ENCODE results near the gene AP1S3. TPM values are rescaled to one million over a fixed set of nuclear protein-coding genes. Genes with fewer than 3 reads are reported as not detected.

The AP1S3 gene
- total RNA-seq, 2 experiments from 2014 or later, result 5.8 to 6.3 TPM

- POLR2A ChIA-PET, result no interaction called here
- H3K4me3 Mint-ChIP-seq, result no peak overlapping the region
- H3K27ac Mint-ChIP-seq, result no peak overlapping the region
- DNase-seq (no peak), ATAC-seq (ENCODE audit: low read depth) (no peak)
- H3K9me3 Mint-ChIP-seq, result no peaks in the 10 kb centered on the region
- H3K4me1 Mint-ChIP-seq, result peaks cover 27% of the 10 kb centered on the region
- no peaks in the 10 kb centered on the region for H3K27me3 Mint-ChIP-seq
- peaks cover 2% of the 10 kb centered on the region for H3K36me3 Mint-ChIP-seq
Observed at GRCh38 chr2:223758131-223758840, 79.1 kb downstream of the AP1S3 start.

- DNase-seq (no peak), ATAC-seq (ENCODE audit: low read depth) (no peak)
- Mint-ChIP-seq H3K4me1 (no peaks in the 10 kb centered on the region), H3K27ac (no peak overlapping the region), H3K4me3 (no peak overlapping the region), H3K9me3 (no peaks in the 10 kb centered on the region), H3K36me3 (peaks cover 1% of the 10 kb centered on the region), H3K27me3 (peaks cover 17% of the 10 kb centered on the region)
- POLR2A ChIA-PET, result no interaction called here
Observed at GRCh38 chr2:223753940-223754339, 83.4 kb downstream of the AP1S3 start.

- DNase-seq, result no peak
- H3K9me3 Mint-ChIP-seq, result no peaks in the 10 kb centered on the region
- no peak overlapping the region for H3K4me3 Mint-ChIP-seq
- POLR2A ChIA-PET, result no interaction called here
- H3K27ac Mint-ChIP-seq, result no peak overlapping the region
- ATAC-seq (ENCODE audit: low read depth), result no peak
- no peaks in the 10 kb centered on the region for H3K36me3 Mint-ChIP-seq
- H3K4me1 Mint-ChIP-seq, result no peaks in the 10 kb centered on the region
- peaks cover 26% of the 10 kb centered on the region for H3K27me3 Mint-ChIP-seq
Observed at GRCh38 chr2:223751012-223751411, 86.4 kb downstream of the AP1S3 start.

- Mint-ChIP-seq H3K27ac (no peak overlapping the region), H3K4me3 (no peak overlapping the region), H3K27me3 (peaks cover 24% of the 10 kb centered on the region), H3K9me3 (no peaks in the 10 kb centered on the region), H3K36me3 (no peaks in the 10 kb centered on the region), H3K4me1 (no peaks in the 10 kb centered on the region)
- ATAC-seq (ENCODE audit: low read depth), result no peak
- no peak for DNase-seq
- POLR2A ChIA-PET, result no interaction called here
Observed at GRCh38 chr2:223747392-223748042, 89.9 kb downstream of the AP1S3 start.

GRCh38 chr2:223746611-223747010 lies 90.8 kb downstream of the AP1S3 start:
- no peaks in the 10 kb centered on the region for H3K9me3 Mint-ChIP-seq
- no peak overlapping the region for H3K27ac Mint-ChIP-seq
- peaks cover 25% of the 10 kb centered on the region for H3K27me3 Mint-ChIP-seq
- H3K4me3 Mint-ChIP-seq, result no peak overlapping the region
- H3K4me1 Mint-ChIP-seq, result no peaks in the 10 kb centered on the region
- H3K36me3 Mint-ChIP-seq, result no peaks in the 10 kb centered on the region
- ATAC-seq (ENCODE audit: low read depth) (no peak), DNase-seq (no peak)
- POLR2A ChIA-PET, result no interaction called here

GRCh38 chr2:223744580-223744979 lies 92.8 kb downstream of the AP1S3 start:
- ATAC-seq (ENCODE audit: low read depth), result no peak

GRCh38 chr2:223740679-223741078 lies 96.7 kb downstream of the AP1S3 start:
- POLR2A ChIA-PET, result no interaction called here
- ATAC-seq (ENCODE audit: low read depth), result no peak
- DNase-seq, result no peak
- Mint-ChIP-seq H3K4me3 (no peak overlapping the region), H3K9me3 (peaks cover 1% of the 10 kb centered on the region), H3K4me1 (no peaks in the 10 kb centered on the region), H3K27me3 (peaks cover 11% of the 10 kb centered on the region), H3K27ac (no peak overlapping the region), H3K36me3 (no peaks in the 10 kb centered on the region)

More at GRCh38 chr2:223744580-223744979, 92.8 kb downstream of the AP1S3 start:
- no peak for DNase-seq
- Mint-ChIP-seq H3K4me1 (no peaks in the 10 kb centered on the region), H3K27me3 (peaks cover 17% of the 10 kb centered on the region), H3K36me3 (no peaks in the 10 kb centered on the region), H3K4me3 (no peak overlapping the region), H3K9me3 (no peaks in the 10 kb centered on the region), H3K27ac (no peak overlapping the region)
- POLR2A ChIA-PET, result no interaction called here

- H3K4me3 Mint-ChIP-seq, result no peak overlapping the region
- ATAC-seq (ENCODE audit: low read depth), result no peak
Observed at GRCh38 chr2:223737207-223737606, 100.2 kb downstream of the AP1S3 start.

GRCh38 chr2:223736488-223736887 lies 100.9 kb downstream of the AP1S3 start:
- no peaks in the 10 kb centered on the region for H3K4me1 Mint-ChIP-seq
- ATAC-seq (ENCODE audit: low read depth) (no peak), DNase-seq (no peak)
- H3K4me3 Mint-ChIP-seq, result no peak overlapping the region
- POLR2A ChIA-PET, result no interaction called here
- no peaks in the 10 kb centered on the region for H3K36me3 Mint-ChIP-seq
- peaks cover 17% of the 10 kb centered on the region for H3K27me3 Mint-ChIP-seq
- peaks cover 1% of the 10 kb centered on the region for H3K9me3 Mint-ChIP-seq
- H3K27ac Mint-ChIP-seq, result no peak overlapping the region

More at GRCh38 chr2:223737207-223737606, 100.2 kb downstream of the AP1S3 start:
- peaks cover 17% of the 10 kb centered on the region for H3K27me3 Mint-ChIP-seq
- DNase-seq, result no peak
- H3K27ac Mint-ChIP-seq, result no peak overlapping the region
- peaks cover 1% of the 10 kb centered on the region for H3K9me3 Mint-ChIP-seq
- no peaks in the 10 kb centered on the region for H3K4me1 Mint-ChIP-seq
- POLR2A ChIA-PET, result no interaction called here
- no peaks in the 10 kb centered on the region for H3K36me3 Mint-ChIP-seq

GRCh38 chr2:223735659-223736244 lies 101.6 kb downstream of the AP1S3 start:
- POLR2A ChIA-PET, result no interaction called here

GRCh38 chr2:223735035-223735640 lies 102.2 kb downstream of the AP1S3 start:
- H3K9me3 Mint-ChIP-seq, result peaks cover 1% of the 10 kb centered on the region
- DNase-seq (no peak), ATAC-seq (ENCODE audit: low read depth) (no peak)
- POLR2A ChIA-PET, result no interaction called here
- H3K4me3 Mint-ChIP-seq, result no peak overlapping the region
- H3K27me3 Mint-ChIP-seq, result peaks cover 17% of the 10 kb centered on the region
- no peak overlapping the region for H3K27ac Mint-ChIP-seq
- H3K4me1 Mint-ChIP-seq, result no peaks in the 10 kb centered on the region
- no peaks in the 10 kb centered on the region for H3K36me3 Mint-ChIP-seq

More at GRCh38 chr2:223735659-223736244, 101.6 kb downstream of the AP1S3 start:
- Mint-ChIP-seq H3K4me1 (no peaks in the 10 kb centered on the region), H3K27ac (no peak overlapping the region), H3K9me3 (peaks cover 1% of the 10 kb centered on the region), H3K27me3 (peaks cover 17% of the 10 kb centered on the region), H3K4me3 (no peak overlapping the region), H3K36me3 (no peaks in the 10 kb centered on the region)
- no peak for DNase-seq
- no peak for ATAC-seq (ENCODE audit: low read depth)

- Mint-ChIP-seq H3K4me1 (no peaks in the 10 kb centered on the region), H3K9me3 (peaks cover 1% of the 10 kb centered on the region), H3K4me3 (no peak overlapping the region), H3K27ac (no peak overlapping the region), H3K36me3 (no peaks in the 10 kb centered on the region), H3K27me3 (peaks cover 17% of the 10 kb centered on the region)
- POLR2A ChIA-PET, result no interaction called here
- DNase-seq (no peak), ATAC-seq (ENCODE audit: low read depth) (no peak)
Observed at GRCh38 chr2:223734346-223734745, 103.0 kb downstream of the AP1S3 start.

- H3K36me3 Mint-ChIP-seq, result no peaks in the 10 kb centered on the region
- no peak overlapping the region for H3K4me3 Mint-ChIP-seq
- ATAC-seq (ENCODE audit: low read depth), result no peak
- no peaks in the 10 kb centered on the region for H3K4me1 Mint-ChIP-seq
- DNase-seq, result no peak
- H3K27me3 Mint-ChIP-seq, result peaks cover 14% of the 10 kb centered on the region
- H3K9me3 Mint-ChIP-seq, result no peaks in the 10 kb centered on the region
- POLR2A ChIA-PET, result no interaction called here
- H3K27ac Mint-ChIP-seq, result no peak overlapping the region
Observed at GRCh38 chr2:223732346-223732745, 105.0 kb downstream of the AP1S3 start.

- Mint-ChIP-seq H3K9me3 (no peaks in the 10 kb centered on the region), H3K27ac (no peak overlapping the region), H3K27me3 (peaks cover 14% of the 10 kb centered on the region), H3K36me3 (no peaks in the 10 kb centered on the region), H3K4me1 (no peaks in the 10 kb centered on the region), H3K4me3 (no peak overlapping the region)
- no peak for ATAC-seq (ENCODE audit: low read depth)
- POLR2A ChIA-PET, result no interaction called here
- no peak for DNase-seq
Observed at GRCh38 chr2:223731503-223731902, 105.9 kb downstream of the AP1S3 start.
